ENCODE results near the gene CEBPA. TPM values are rescaled to one million over a fixed set of nuclear protein-coding genes. Genes with fewer than 3 reads are reported as not detected.

CEBPA gene
- total and polyA plus RNA-seq, 2 experiments from 2014 or later, result 2.4 to 6.2 TPM

GRCh38 chr19:33290956-33291622 lies 11.2 kb downstream of the CEBPA start:
- Histone ChIP-seq H3K27ac (no peak overlapping the region), H3K9me3 (ENCODE audit: low read depth) (no peaks in the 10 kb centered on the region), H3K36me3 (no peaks in the 10 kb centered on the region), H3K4me1 (ENCODE audit: low read depth) (peaks cover 12% of the 10 kb centered on the region), H3K4me3 (no peak overlapping the region), H3K27me3 (no peaks in the 10 kb centered on the region)
- no peak for TF ChIP-seq CTCF (IDR thresholded peaks at IDR 0.05; ENCODE audit: low read depth, low read length)
- DNase-seq (ENCODE audit: low read depth in 1 of 2, low spot score in 1 of 2), result no peak

GRCh38 chr19:33290082-33290815 lies 12.1 kb downstream of the CEBPA start:
- TF ChIP-seq CTCF (IDR thresholded peaks at IDR 0.05; ENCODE audit: low read depth, low read length), result no peak
- Histone ChIP-seq H3K36me3 (no peaks in the 10 kb centered on the region), H3K4me3 (no peak overlapping the region), H3K4me1 (ENCODE audit: low read depth) (peaks cover 12% of the 10 kb centered on the region), H3K27me3 (no peaks in the 10 kb centered on the region), H3K9me3 (ENCODE audit: low read depth) (no peaks in the 10 kb centered on the region), H3K27ac (no peak overlapping the region)
- no peak for DNase-seq (ENCODE audit: low read depth in 1 of 2, low spot score in 1 of 2)

GRCh38 chr19:33289261-33289660 lies 13.1 kb downstream of the CEBPA start:
- no peaks in the 10 kb centered on the region for H3K36me3 ChIP-seq
- no peak overlapping the region for H3K4me3 ChIP-seq
- no peak for TF ChIP-seq CTCF (IDR thresholded peaks at IDR 0.05; ENCODE audit: low read depth, low read length)
- H3K27me3 ChIP-seq, result no peaks in the 10 kb centered on the region
- no peak overlapping the region for H3K27ac ChIP-seq
- H3K9me3 ChIP-seq (ENCODE audit: low read depth), result no peaks in the 10 kb centered on the region
- no peak for DNase-seq (ENCODE audit: low read depth in 1 of 2, low spot score in 1 of 2)
- H3K4me1 ChIP-seq (ENCODE audit: low read depth), result peaks cover 12% of the 10 kb centered on the region

GRCh38 chr19:33288666-33289065 lies 13.7 kb downstream of the CEBPA start:
- Histone ChIP-seq H3K36me3 (no peaks in the 10 kb centered on the region), H3K4me1 (ENCODE audit: low read depth) (peaks cover 8% of the 10 kb centered on the region), H3K4me3 (no peak overlapping the region), H3K27ac (no peak overlapping the region), H3K27me3 (no peaks in the 10 kb centered on the region), H3K9me3 (ENCODE audit: low read depth) (no peaks in the 10 kb centered on the region)
- TF ChIP-seq CTCF (IDR thresholded peaks at IDR 0.05; ENCODE audit: low read depth, low read length), result no peak
- no peak for DNase-seq (ENCODE audit: low read depth in 1 of 2, low spot score in 1 of 2)

- no peak for TF ChIP-seq CTCF (IDR thresholded peaks at IDR 0.05; ENCODE audit: low read depth, low read length)
- Histone ChIP-seq H3K4me1 (ENCODE audit: low read depth) (peaks cover under 1% of the 10 kb centered on the region), H3K27ac (no peak overlapping the region), H3K27me3 (no peaks in the 10 kb centered on the region), H3K9me3 (ENCODE audit: low read depth) (no peaks in the 10 kb centered on the region), H3K36me3 (no peaks in the 10 kb centered on the region), H3K4me3 (no peak overlapping the region)
- no peak for DNase-seq (ENCODE audit: low read depth in 1 of 2, low spot score in 1 of 2)
These were observed 14.4 kb downstream of the CEBPA start for GRCh38 chr19:33287927-33288326.
